DOHH2 (cell line): ENCODE results near the gene FUNDC2.

Experiments
- H3F3A ChIP-seq: fragments of 200-600 bp; sonication (generic), shearing (Covaris generic); 2 replicates; pipeline ENCODE4 v1.6.0; 2016; ENCODE audit warnings: antibody characterized with exemption, mild to moderate bottlenecking; ENCODE audit not compliant: control insufficient read depth, insufficient read depth
- H3K27ac ChIP-seq: fragments of 200-600 bp; sonication (generic); 2 replicates; pipeline ENCODE4 v1.5.1; 2014; ENCODE audit warnings: low read depth, mild to moderate bottlenecking, low read length, moderate library complexity
- H3K27me3 ChIP-seq: fragments of 200-600 bp; sonication (generic); 2 replicates; pipeline ENCODE4 v1.6.1; 2014; ENCODE audit warnings: mild to moderate bottlenecking, low read length, mixed read lengths; ENCODE audit not compliant: control insufficient read depth
- H3K36me3 ChIP-seq: fragments of 200-600 bp; sonication (generic); 2 replicates; pipeline ENCODE4 v1.6.1; 2014; ENCODE audit warnings: mild to moderate bottlenecking, low read length, moderate library complexity, mixed read lengths; ENCODE audit not compliant: control insufficient read depth
- H3K4me1 ChIP-seq: fragments of 200-600 bp; sonication (generic); 2 replicates; pipeline ENCODE4 v1.6.1; 2014; ENCODE audit warnings: mild to moderate bottlenecking, low read length, mixed read lengths; ENCODE audit not compliant: control insufficient read depth
- H3K4me2 ChIP-seq: fragments of 200-600 bp; sonication (generic); 2 replicates; pipeline ENCODE4 v1.6.0; 2014; ENCODE audit warnings: mild to moderate bottlenecking, low read length, moderate library complexity
- H3K4me3 ChIP-seq: fragments of 200-600 bp; sonication (generic); 2 replicates; pipeline ENCODE4 v1.5.1; 2014; ENCODE audit warnings: mild to moderate bottlenecking, low read length, mixed read lengths
- H3K79me2 ChIP-seq: fragments of 200-600 bp; sonication (generic); 2 replicates; pipeline ENCODE4 v1.6.1; 2014; ENCODE audit warnings: mild to moderate bottlenecking, low read length, mixed read lengths; ENCODE audit not compliant: control insufficient read depth
- H3K9me2 ChIP-seq: fragments of 200-600 bp; sonication (generic); replicated peaks from 2 replicates; pipeline ENCODE4 v1.6.1; 2014; ENCODE audit warnings: mild to moderate bottlenecking, low read length, mixed read lengths; ENCODE audit not compliant: control insufficient read depth
- H3K9me3 ChIP-seq: fragments of 200-600 bp; sonication (generic); 2 replicates; pipeline ENCODE4 v1.6.1; 2014; ENCODE audit warnings: antibody characterized with exemption, low read length, mixed read lengths; ENCODE audit not compliant: control insufficient read depth, insufficient read depth
- H4K20me1 ChIP-seq: fragments of 200-600 bp; sonication (generic); 2 replicates; pipeline ENCODE4 v1.6.0; 2014; ENCODE audit warnings: low read depth, mild to moderate bottlenecking, antibody characterized with exemption, low read length, moderate library complexity; ENCODE audit not compliant: control insufficient read depth, insufficient read depth
- EZH2phosphoT487 ChIP-seq: fragments of 200-600 bp; sonication (generic); IDR thresholded peaks from 2 replicates; pipeline ENCODE4 v1.6.1; 2017; ENCODE audit warnings: borderline replicate concordance, mild to moderate bottlenecking, antibody characterized with exemption, low read length, moderate library complexity, mixed read lengths
- TF ChIP-seq, protein P1 (sequence below): fragments of 200-600 bp; sonication (generic); IDR thresholded peaks from one replicate; pipeline ENCODE4 v1.5.1; 2014; ENCODE audit warnings: antibody characterized with exemption, mild to moderate bottlenecking, low read depth, low read length; ENCODE audit not compliant: poor library complexity, severe bottlenecking

Gene FUNDC2

GRCh38 chrX:154998204-154998880, 28.3 kb upstream of the FUNDC2 start:
- Histone ChIP-seq H3K27ac (no peak overlapping the region), H3K36me3 (no peaks in the 10 kb centered on the region), H3K4me3 (no peak overlapping the region), H3F3A (no peaks in the 10 kb centered on the region), H3K27me3 (no peaks in the 10 kb centered on the region), H3K79me2 (no peaks in the 10 kb centered on the region), H3K9me2 (no peaks in the 10 kb centered on the region), H3K4me2 (no peak overlapping the region), H3K4me1 (no peaks in the 10 kb centered on the region), H3K9me3 (no peaks in the 10 kb centered on the region), H4K20me1 (no peaks in the 10 kb centered on the region)
- TF ChIP-seq EZH2phosphoT487, result no peak
- TF ChIP-seq, protein P1, sequence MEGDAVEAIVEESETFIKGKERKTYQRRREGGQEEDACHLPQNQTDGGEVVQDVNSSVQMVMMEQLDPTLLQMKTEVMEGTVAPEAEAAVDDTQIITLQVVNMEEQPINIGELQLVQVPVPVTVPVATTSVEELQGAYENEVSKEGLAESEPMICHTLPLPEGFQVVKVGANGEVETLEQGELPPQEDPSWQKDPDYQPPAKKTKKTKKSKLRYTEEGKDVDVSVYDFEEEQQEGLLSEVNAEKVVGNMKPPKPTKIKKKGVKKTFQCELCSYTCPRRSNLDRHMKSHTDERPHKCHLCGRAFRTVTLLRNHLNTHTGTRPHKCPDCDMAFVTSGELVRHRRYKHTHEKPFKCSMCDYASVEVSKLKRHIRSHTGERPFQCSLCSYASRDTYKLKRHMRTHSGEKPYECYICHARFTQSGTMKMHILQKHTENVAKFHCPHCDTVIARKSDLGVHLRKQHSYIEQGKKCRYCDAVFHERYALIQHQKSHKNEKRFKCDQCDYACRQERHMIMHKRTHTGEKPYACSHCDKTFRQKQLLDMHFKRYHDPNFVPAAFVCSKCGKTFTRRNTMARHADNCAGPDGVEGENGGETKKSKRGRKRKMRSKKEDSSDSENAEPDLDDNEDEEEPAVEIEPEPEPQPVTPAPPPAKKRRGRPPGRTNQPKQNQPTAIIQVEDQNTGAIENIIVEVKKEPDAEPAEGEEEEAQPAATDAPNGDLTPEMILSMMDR, result no peak

DNA sequence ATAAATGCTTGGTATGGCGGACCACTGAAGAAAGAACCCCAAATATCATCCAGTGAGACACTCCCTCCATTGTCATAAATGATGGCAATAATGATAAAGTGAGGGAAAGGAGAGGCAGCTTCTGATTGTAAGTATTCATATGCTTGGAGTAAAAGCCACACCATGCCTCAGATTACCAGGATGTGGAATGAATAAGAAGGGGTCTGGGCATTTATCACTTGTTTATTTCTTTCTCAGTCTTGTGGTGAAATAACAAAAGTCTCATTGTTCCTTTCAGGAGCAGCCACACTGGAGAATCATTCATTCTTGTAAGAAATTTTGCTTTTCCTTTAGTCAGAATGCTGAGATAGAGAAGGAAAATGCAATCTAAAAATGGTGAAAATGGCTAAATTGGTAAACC, 25.8 kb upstream of the FUNDC2 start:
- no peaks in the 10 kb centered on the region for H3K9me3 ChIP-seq
- no peak overlapping the region for H3K4me2 ChIP-seq
- no peaks in the 10 kb centered on the region for H4K20me1 ChIP-seq
- H3K27me3 ChIP-seq, result no peaks in the 10 kb centered on the region
- no peaks in the 10 kb centered on the region for H3F3A ChIP-seq
- no peaks in the 10 kb centered on the region for H3K36me3 ChIP-seq
- H3K9me2 ChIP-seq, result no peaks in the 10 kb centered on the region
- no peaks in the 10 kb centered on the region for H3K79me2 ChIP-seq
- H3K27ac ChIP-seq, result no peak overlapping the region
- H3K4me1 ChIP-seq, result no peaks in the 10 kb centered on the region
- no peak overlapping the region for H3K4me3 ChIP-seq
- TF ChIP-seq, protein P1, result no peak
- no peak for TF ChIP-seq EZH2phosphoT487

DNA sequence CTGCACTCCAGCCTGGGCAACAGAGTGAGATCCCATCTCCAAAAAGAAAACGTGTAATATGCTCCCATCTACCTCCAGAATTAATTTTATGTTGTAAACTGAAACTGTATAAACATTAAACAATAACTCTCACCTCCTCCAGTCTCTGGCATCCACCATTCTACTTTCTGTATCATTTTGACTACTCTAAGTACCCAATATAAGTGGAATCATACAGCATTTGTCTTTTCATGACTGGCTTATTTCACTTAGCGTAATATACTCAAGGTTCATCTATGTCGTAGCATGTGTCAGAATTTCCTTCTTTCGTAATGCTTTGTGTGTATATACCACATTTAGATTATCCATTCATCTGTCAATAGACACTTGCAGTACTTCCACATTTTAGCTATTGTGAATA, 24.8 kb upstream of the FUNDC2 start:
- no peaks in the 10 kb centered on the region for H3K27me3 ChIP-seq
- H3K4me2 ChIP-seq, result no peak overlapping the region
- H3K27ac ChIP-seq, result no peak overlapping the region
- H3K36me3 ChIP-seq, result no peaks in the 10 kb centered on the region
- no peak for TF ChIP-seq EZH2phosphoT487
- TF ChIP-seq, protein P1, result no peak
- no peaks in the 10 kb centered on the region for H3K4me1 ChIP-seq
- no peaks in the 10 kb centered on the region for H4K20me1 ChIP-seq
- H3K79me2 ChIP-seq, result no peaks in the 10 kb centered on the region
- no peaks in the 10 kb centered on the region for H3K9me2 ChIP-seq
- H3K9me3 ChIP-seq, result no peaks in the 10 kb centered on the region
- H3F3A ChIP-seq, result no peaks in the 10 kb centered on the region
- H3K4me3 ChIP-seq, result no peak overlapping the region
